HG02885 (cell line): ENCODE measurements around the gene ELF5.
A peak's percentile ranks its signal among the peaks of the same experiment; 100 is the strongest.

Experiments used
- ATAC-seq: cut with Tn5 transposase; IDR thresholded peaks from one replicate; pipeline ENCODE4 v1.9.1; 2021; ENCODE audit warnings: mild to moderate bottlenecking; ENCODE audit not compliant: unreplicated experiment, poor library complexity

ELF5 gene

GRCh38 chr11:34523053-34523452, 9.5 kb upstream of the ELF5 start:
- no peak for ATAC-seq

GRCh38 chr11:34522188-34522587, 8.6 kb upstream of the ELF5 start:
- ATAC-seq: no peak

- ATAC-seq: no peak
These were observed 7.7 kb upstream of the ELF5 start for GRCh38 chr11:34521265-34521664.

- ATAC-seq: no peak
These were observed 6.1 kb upstream of the ELF5 start for GRCh38 chr11:34519595-34520235.

- no peak for ATAC-seq
These were observed 2.9 kb upstream of the ELF5 start for GRCh38 chr11:34516247-34517040.

- no peak for ATAC-seq
These were observed 1.0 kb upstream of the ELF5 start for GRCh38 chr11:34514597-34514996.

- peak; percentile 97 for ATAC-seq
These were observed 533 bp downstream of the ELF5 start for GRCh38 chr11:34512840-34513681.

GRCh38 chr11:34510673-34511072, 2.9 kb downstream of the ELF5 start:
- ATAC-seq: no peak

- ATAC-seq: no peak
These were observed 3.4 kb downstream of the ELF5 start for GRCh38 chr11:34510218-34510617.

GRCh38 chr11:34509336-34509876, 4.2 kb downstream of the ELF5 start:
- ATAC-seq: no peak

- ATAC-seq: no peak
These were observed 5.1 kb downstream of the ELF5 start for GRCh38 chr11:34508524-34508923.

- ATAC-seq: no peak
These were observed 6.0 kb downstream of the ELF5 start for GRCh38 chr11:34507610-34508009.

- ATAC-seq: no peak
These were observed 6.4 kb downstream of the ELF5 start for GRCh38 chr11:34507156-34507555.

GRCh38 chr11:34505874-34506273, 7.7 kb downstream of the ELF5 start:
- no peak for ATAC-seq

GRCh38 chr11:34502949-34503348, 10.6 kb downstream of the ELF5 start:
- no peak for ATAC-seq

- ATAC-seq: no peak
These were observed 11.6 kb downstream of the ELF5 start for GRCh38 chr11:34501949-34502348.

GRCh38 chr11:34501500-34501899, 12.1 kb downstream of the ELF5 start:
- no peak for ATAC-seq

GRCh38 chr11:34499719-34500500, 13.7 kb downstream of the ELF5 start:
- ATAC-seq: no peak

- no peak for ATAC-seq
These were observed 17.7 kb downstream of the ELF5 start for GRCh38 chr11:34495724-34496377.
